ENCODE results near the gene FLRT1. TPM values are rescaled to one million over a fixed set of nuclear protein-coding genes. Genes with fewer than 3 reads are reported as not detected.

FLRT1 gene
- total and polyA plus RNA-seq, 2 of the 13 experiments (the other 11 are each of a cell fraction or from before 2014, with no cell fraction given) = 0.02 to 0.08 TPM

DNA sequence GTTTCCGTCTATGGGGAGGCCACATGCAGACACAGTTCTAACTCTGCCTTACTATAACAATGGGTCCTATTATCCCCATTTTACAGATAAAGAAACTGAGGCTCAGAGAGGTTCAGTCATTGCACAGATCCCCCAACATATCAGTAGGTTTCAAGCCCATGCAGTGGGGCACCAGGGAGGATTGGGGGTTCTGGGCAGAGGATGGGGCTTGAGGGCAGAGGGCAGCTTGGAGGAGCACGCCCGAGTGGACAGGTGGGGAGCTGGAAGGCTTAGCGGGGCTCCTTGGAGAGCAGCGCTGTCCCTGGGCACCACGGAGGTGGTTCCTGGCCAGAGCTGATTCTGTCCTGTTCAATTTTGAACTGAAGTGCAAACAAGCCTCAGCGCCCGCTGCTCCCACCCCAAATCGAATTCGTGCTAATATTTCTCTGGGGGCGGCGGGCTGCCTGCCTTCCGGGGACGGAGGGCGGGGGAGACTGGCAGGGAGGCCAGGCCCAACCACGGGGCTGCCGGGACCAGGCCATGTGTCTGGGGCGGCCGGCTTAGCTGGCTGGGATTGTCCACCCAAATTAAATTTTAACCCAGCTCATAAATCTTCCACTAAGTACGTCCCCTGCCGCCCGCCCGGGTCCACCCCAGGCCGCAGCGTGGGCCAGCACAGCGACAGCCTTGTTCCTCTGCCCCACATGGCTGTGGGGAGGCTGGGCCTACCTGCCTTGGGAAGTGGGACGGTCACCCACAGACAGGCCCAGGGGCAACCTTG lies 49.4 kb downstream of the FLRT1 start (continued):
- TF ChIP-seq ZBTB25 (CRISPR knock-in tag; IDR thresholded peaks at IDR 0.05) (no peak), NFIB (CRISPR knock-in tag; IDR thresholded peaks at IDR 0.05; ENCODE audit: borderline replicate concordance) (no peak), HOXA9 (CRISPR knock-in tag; IDR thresholded peaks at IDR 0.05; ENCODE audit: borderline replicate concordance) (peak; percentile 93; the same call in 1 of the 2 replicates), POLR2G (IDR thresholded peaks at IDR 0.05; ENCODE audit: low read depth, low read length) (peak; percentile 63), GLI4 (CRISPR knock-in tag; IDR thresholded peaks at IDR 0.05; ENCODE audit: borderline replicate concordance) (no peak), KLF15 (CRISPR knock-in tag; IDR thresholded peaks at IDR 0.05; ENCODE audit: borderline replicate concordance) (no peak), RFX1 (IDR thresholded peaks at IDR 0.05) (no peak), TMF1 (CRISPR knock-in tag; IDR thresholded peaks at IDR 0.05; ENCODE audit: low read depth) (peak; percentile 38; the same call in 1 of the 2 replicates), ZNF263 (CRISPR knock-in tag; IDR thresholded peaks at IDR 0.05) (no peak), SMAD1 (CRISPR knock-in tag; IDR thresholded peaks at IDR 0.05; ENCODE audit: borderline replicate concordance, low read depth) (no peak), ZNF33B (CRISPR knock-in tag; IDR thresholded peaks at IDR 0.05) (no peak), TBL1XR1 (IDR thresholded peaks at IDR 0.05; ENCODE audit: borderline replicate concordance, low read length, partially characterized antibody) (no peak), ZSCAN9 (CRISPR knock-in tag; IDR thresholded peaks at IDR 0.05; ENCODE audit: borderline replicate concordance) (no peak), TFAP4 (IDR thresholded peaks at IDR 0.05; ENCODE audit: borderline replicate concordance, low read depth) (peak; percentile 27; the same call in 1 of the 2 replicates), MXD4 (CRISPR knock-in tag; IDR thresholded peaks at IDR 0.05) (no peak; the same call in 1 of the 2 replicates), KMT2B (CRISPR knock-in tag; IDR thresholded peaks at IDR 0.05) (no peak), ATRX (CRISPR knock-in tag; IDR thresholded peaks at IDR 0.05; ENCODE audit: borderline replicate concordance) (no peak), ZNF614 (CRISPR knock-in tag; IDR thresholded peaks at IDR 0.05; ENCODE audit: borderline replicate concordance) (no peak), TSC22D2 (CRISPR knock-in tag; IDR thresholded peaks at IDR 0.05; ENCODE audit: borderline replicate concordance) (no peak), ZNF34 (CRISPR knock-in tag; IDR thresholded peaks at IDR 0.05; ENCODE audit: borderline replicate concordance) (no peak)
- TF ChIP-seq, protein P1, sequence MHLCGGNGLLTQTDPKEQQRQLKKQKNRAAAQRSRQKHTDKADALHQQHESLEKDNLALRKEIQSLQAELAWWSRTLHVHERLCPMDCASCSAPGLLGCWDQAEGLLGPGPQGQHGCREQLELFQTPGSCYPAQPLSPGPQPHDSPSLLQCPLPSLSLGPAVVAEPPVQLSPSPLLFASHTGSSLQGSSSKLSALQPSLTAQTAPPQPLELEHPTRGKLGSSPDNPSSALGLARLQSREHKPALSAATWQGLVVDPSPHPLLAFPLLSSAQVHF (CRISPR knock-in tag; IDR thresholded peaks at IDR 0.05) = no peak
- TF ChIP-seq, protein P2, sequence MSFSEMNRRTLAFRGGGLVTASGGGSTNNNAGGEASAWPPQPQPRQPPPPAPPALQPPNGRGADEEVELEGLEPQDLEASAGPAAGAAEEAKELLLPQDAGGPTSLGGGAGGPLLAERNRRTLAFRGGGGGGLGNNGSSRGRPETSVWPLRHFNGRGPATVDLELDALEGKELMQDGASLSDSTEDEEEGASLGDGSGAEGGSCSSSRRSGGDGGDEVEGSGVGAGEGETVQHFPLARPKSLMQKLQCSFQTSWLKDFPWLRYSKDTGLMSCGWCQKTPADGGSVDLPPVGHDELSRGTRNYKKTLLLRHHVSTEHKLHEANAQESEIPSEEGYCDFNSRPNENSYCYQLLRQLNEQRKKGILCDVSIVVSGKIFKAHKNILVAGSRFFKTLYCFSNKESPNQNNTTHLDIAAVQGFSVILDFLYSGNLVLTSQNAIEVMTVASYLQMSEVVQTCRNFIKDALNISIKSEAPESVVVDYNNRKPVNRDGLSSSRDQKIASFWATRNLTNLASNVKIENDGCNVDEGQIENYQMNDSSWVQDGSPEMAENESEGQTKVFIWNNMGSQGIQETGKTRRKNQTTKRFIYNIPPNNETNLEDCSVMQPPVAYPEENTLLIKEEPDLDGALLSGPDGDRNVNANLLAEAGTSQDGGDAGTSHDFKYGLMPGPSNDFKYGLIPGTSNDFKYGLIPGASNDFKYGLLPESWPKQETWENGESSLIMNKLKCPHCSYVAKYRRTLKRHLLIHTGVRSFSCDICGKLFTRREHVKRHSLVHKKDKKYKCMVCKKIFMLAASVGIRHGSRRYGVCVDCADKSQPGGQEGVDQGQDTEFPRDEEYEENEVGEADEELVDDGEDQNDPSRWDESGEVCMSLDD (CRISPR knock-in tag; IDR thresholded peaks at IDR 0.05; ENCODE audit: borderline replicate concordance) = no peak
- TF ChIP-seq, protein P3, sequence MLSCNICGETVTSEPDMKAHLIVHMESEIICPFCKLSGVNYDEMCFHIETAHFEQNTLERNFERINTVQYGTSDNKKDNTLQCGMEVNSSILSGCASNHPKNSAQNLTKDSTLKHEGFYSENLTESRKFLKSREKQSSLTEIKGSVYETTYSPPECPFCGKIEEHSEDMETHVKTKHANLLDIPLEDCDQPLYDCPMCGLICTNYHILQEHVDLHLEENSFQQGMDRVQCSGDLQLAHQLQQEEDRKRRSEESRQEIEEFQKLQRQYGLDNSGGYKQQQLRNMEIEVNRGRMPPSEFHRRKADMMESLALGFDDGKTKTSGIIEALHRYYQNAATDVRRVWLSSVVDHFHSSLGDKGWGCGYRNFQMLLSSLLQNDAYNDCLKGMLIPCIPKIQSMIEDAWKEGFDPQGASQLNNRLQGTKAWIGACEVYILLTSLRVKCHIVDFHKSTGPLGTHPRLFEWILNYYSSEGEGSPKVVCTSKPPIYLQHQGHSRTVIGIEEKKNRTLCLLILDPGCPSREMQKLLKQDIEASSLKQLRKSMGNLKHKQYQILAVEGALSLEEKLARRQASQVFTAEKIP (CRISPR knock-in tag; IDR thresholded peaks at IDR 0.05; ENCODE audit: borderline replicate concordance) = no peak
